GOT3 (cell line): ENCODE data around the gene PCDH15.

Source experiments
- DNase-seq: peaks from one replicate; lab custom pipeline; 2025; ENCODE audit warnings: mixed read lengths; lab: John Stamatoyannopoulos, UW

The PCDH15 gene

GRCh38 chr10:54708021-54708420 is 93.0 kb downstream of the PCDH15 start:
- DNase-seq = no peak

- no peak for DNase-seq
Observed at GRCh38 chr10:54702583-54703485, 98.2 kb downstream of the PCDH15 start.

GRCh38 chr10:54691331-54691730 is 109.7 kb downstream of the PCDH15 start:
- no peak for DNase-seq

- no peak for DNase-seq
Observed at GRCh38 chr10:54682554-54682953, 118.5 kb downstream of the PCDH15 start.

- no peak for DNase-seq
Observed at GRCh38 chr10:54681136-54681535, 119.9 kb downstream of the PCDH15 start.

- no peak for DNase-seq
Observed at GRCh38 chr10:54667136-54667535, 133.9 kb downstream of the PCDH15 start.

GRCh38 chr10:54666192-54666591 is 134.8 kb downstream of the PCDH15 start:
- DNase-seq = no peak

GRCh38 chr10:54665095-54665494 is 135.9 kb downstream of the PCDH15 start:
- no peak for DNase-seq

- DNase-seq = no peak
Observed at GRCh38 chr10:54660397-54660796, 140.6 kb downstream of the PCDH15 start.

- DNase-seq = no peak
Observed at GRCh38 chr10:54656643-54657042, 144.4 kb downstream of the PCDH15 start.

GRCh38 chr10:54653518-54653917 is 147.5 kb downstream of the PCDH15 start:
- DNase-seq = no peak

- no peak for DNase-seq
Observed at GRCh38 chr10:54650547-54650946, 150.5 kb downstream of the PCDH15 start.

- DNase-seq = no peak
Observed at GRCh38 chr10:54622017-54622416, 179.0 kb downstream of the PCDH15 start.

- DNase-seq = no peak
Observed at GRCh38 chr10:54620352-54620751, 180.7 kb downstream of the PCDH15 start.

- no peak for DNase-seq
Observed at GRCh38 chr10:54614072-54614471, 187.0 kb downstream of the PCDH15 start.

GRCh38 chr10:54613162-54613561 is 187.9 kb downstream of the PCDH15 start:
- DNase-seq = no peak

GRCh38 chr10:54609423-54609822 is 191.6 kb downstream of the PCDH15 start:
- DNase-seq = no peak

- no peak for DNase-seq
Observed at GRCh38 chr10:54607983-54608382, 193.0 kb downstream of the PCDH15 start.

- no peak for DNase-seq
Observed at GRCh38 chr10:54594289-54594688, 206.7 kb downstream of the PCDH15 start.

GRCh38 chr10:54587971-54588370 is 213.1 kb downstream of the PCDH15 start:
- DNase-seq = no peak

- no peak for DNase-seq
Observed at GRCh38 chr10:54585572-54585971, 215.5 kb downstream of the PCDH15 start.

GRCh38 chr10:54577682-54578081 is 223.3 kb downstream of the PCDH15 start:
- DNase-seq = no peak

GRCh38 chr10:54576541-54576940 is 224.5 kb downstream of the PCDH15 start:
- DNase-seq = no peak

- DNase-seq = no peak
Observed at GRCh38 chr10:54559498-54559897, 241.5 kb downstream of the PCDH15 start.
